NCI-H146 treated with DMSO at 0.1 percent for 48 hours (cell line): ENCODE results near the gene ULK3.

Experiments
- DNase-seq: peaks from one replicate; lab custom pipeline; 2025; ENCODE audit not compliant: unreplicated experiment; lab: John Stamatoyannopoulos, UW

Gene ULK3

GRCh38 chr15:74800559-74801094 lies 42.3 kb downstream of the ULK3 start:
- DNase-seq: no peak

GRCh38 chr15:74799856-74800558 lies 42.9 kb downstream of the ULK3 start:
- peak; percentile 48 for DNase-seq

GRCh38 chr15:74799255-74799855 lies 43.6 kb downstream of the ULK3 start:
- no peak for DNase-seq

- DNase-seq: no peak
Measured at GRCh38 chr15:74798388-74799254, 44.3 kb downstream of the ULK3 start.

GRCh38 chr15:74795966-74796625 lies 46.9 kb downstream of the ULK3 start:
- DNase-seq: no peak

GRCh38 chr15:74794970-74795349 lies 48.0 kb downstream of the ULK3 start:
- no peak for DNase-seq

GRCh38 chr15:74794248-74794969 lies 48.5 kb downstream of the ULK3 start:
- no peak for DNase-seq

- DNase-seq: no peak
Measured at GRCh38 chr15:74793135-74794028, 49.6 kb downstream of the ULK3 start.

GRCh38 chr15:74792227-74793016 lies 50.5 kb downstream of the ULK3 start:
- DNase-seq: no peak

- no peak for DNase-seq
Measured at GRCh38 chr15:74791667-74792066, 51.3 kb downstream of the ULK3 start.

- DNase-seq: no peak
Measured at GRCh38 chr15:74791007-74791406, 51.9 kb downstream of the ULK3 start.

GRCh38 chr15:74790080-74790916 lies 52.7 kb downstream of the ULK3 start:
- DNase-seq: no peak

- DNase-seq: no peak
Measured at GRCh38 chr15:74789741-74790079, 53.2 kb downstream of the ULK3 start.

- DNase-seq: no peak
Measured at GRCh38 chr15:74789171-74789631, 53.8 kb downstream of the ULK3 start.

GRCh38 chr15:74788683-74789151 lies 54.2 kb downstream of the ULK3 start:
- no peak for DNase-seq

GRCh38 chr15:74788042-74788682 lies 54.8 kb downstream of the ULK3 start:
- DNase-seq: no peak
